Heart left ventricle (tissue), 13 donors: Measurements from ENCODE around the gene ATP5PB.

Experiments used
- CTCF ChIP-seq, 12 donors: fragments of 200-600 bp; sonication (generic) in 4 of 12; IDR thresholded peaks; one replicate each; pipeline versions ENCODE4 v1.5.0 to v1.8.0; 2018 to 2022; ENCODE audit warnings: antibody characterized with exemption in 12 of 12, mild to moderate bottlenecking in 5 of 12
- POLR2A ChIP-seq, 2 donors: fragments of 450-650 bp; IDR thresholded peaks; one replicate each; pipeline ENCODE4 v1.6.1; 2017; ENCODE audit warnings: antibody characterized with exemption in 2 of 2, mild to moderate bottlenecking in 2 of 2, moderate library complexity in 2 of 2
- donor health status: ischemic (EF 13 %, LVEDD 7.1; RV severe dilation, severe dysfunction).
- donor health status: DM: no; HTN: yes; CAD: no.
- donor health status: DM: no; HTN: no; CAD: no.
- donor health status: ischemic (EF 25% LVEDD 6.9; RV normal size, moderate dysfunction).
- donor health status: ischemic (EF 25% LVEDD 5.7; RV mildly dilated, moderate dysfunction).
- donor health status: ischemic (EF 35%, LVEDD 5.7; RV mildly dilated, moderate dysfunction).
- donor health status: nonischemic (EF 11% LVEDD 7.7; RV severe dilation, severe dysfunction).
- donor health status: DM: yes; HTN: yes; CAD: no.
- donor health status: PGD.
- donor health status: ischemic (EF 29% LVEDD 5.4; RV normal size, mild dysfunction).
- donor health status: nonischemic (EF 23%, LVEDD 6.1; RV moderate dilation, normal function).

- TF ChIP-seq CTCF (IDR thresholded peaks at IDR 0.05): no peak
- TF ChIP-seq POLR2A (IDR thresholded peaks at IDR 0.05): no peak
These were observed 42.0 kb upstream of the ATP5PB start for GRCh38 chr1:111407301-111407700.
